Natural killer cell (primary cell): ENCODE results near the gene CRTC1. TPM values are rescaled to one million over a fixed set of nuclear protein-coding genes. Genes with fewer than 3 reads are reported as not detected.

Experiments used
- ATAC-seq, 3 donors: fragments of 150-1000 bp in 2 of 3; fragments of 200-7000 bp in 1 of 3; cut with Tn5 transposase; 1 replicate in 1 of 3; 2 replicates in 2 of 3; pipeline ENCODE4 v1.10.0; 2021; ENCODE audit warnings: mild to moderate bottlenecking in 2 of 3, moderate library complexity in 2 of 3
- DNase-seq, 2 donors: peaks; one replicate each; pipeline versions ENCODE4 v3.0.0 to v3.0.0-alpha.2; 2013 to 2021; ENCODE audit warnings: mixed read lengths in 1 of 2
- H3K27ac ChIP-seq: one replicate; pipeline ENCODE4 v1.5.1; 2013; ENCODE audit warnings: mild to moderate bottlenecking, low read length
- H3K27me3 ChIP-seq: one replicate; pipeline ENCODE4 v1.6.1; 2013; ENCODE audit warnings: low read length; ENCODE audit not compliant: control insufficient read depth, insufficient read depth
- H3K36me3 ChIP-seq: one replicate; pipeline ENCODE4 v1.6.1; 2013; ENCODE audit warnings: low read length; ENCODE audit not compliant: control insufficient read depth, insufficient read depth
- H3K4me1 ChIP-seq: one replicate; pipeline ENCODE4 v1.6.1; 2013; ENCODE audit warnings: low read length; ENCODE audit not compliant: control insufficient read depth, insufficient read depth
- H3K4me3 ChIP-seq: one replicate; pipeline ENCODE4 v1.5.1; 2013; ENCODE audit warnings: low read length
- H3K9me3 ChIP-seq: one replicate; pipeline ENCODE4 v1.6.1; 2013; ENCODE audit warnings: low read length; ENCODE audit not compliant: control insufficient read depth, insufficient read depth
- H3K27ac Mint-ChIP-seq, 2 donors: one replicate each; pipeline ENCODE4 v1.8.0; 2022; ENCODE audit warnings: mild to moderate bottlenecking in 2 of 2, mixed read lengths in 2 of 2, moderate library complexity in 1 of 2
- H3K27me3 Mint-ChIP-seq, 2 donors: one replicate each; pipeline ENCODE4 v1.8.0; 2022; ENCODE audit warnings: low read depth in 2 of 2, mixed read lengths in 2 of 2
- H3K36me3 Mint-ChIP-seq: one replicate; pipeline ENCODE4 v1.8.0; 2022; ENCODE audit warnings: mixed read lengths
- H3K4me1 Mint-ChIP-seq, 2 donors: one replicate each; pipeline ENCODE4 v1.8.0; 2022; ENCODE audit warnings: mixed read lengths in 2 of 2
- H3K4me3 Mint-ChIP-seq: one replicate; pipeline ENCODE4 v1.8.0; 2022; ENCODE audit warnings: mild to moderate bottlenecking, moderate library complexity, mixed read lengths
- H3K9me3 Mint-ChIP-seq, 2 donors: one replicate each; pipeline ENCODE4 v1.8.0; 2022; ENCODE audit warnings: mixed read lengths in 2 of 2
- WGBS: methylation state at CpG from one replicate; pipeline ENCODE4 v1.1.7; 2013; ENCODE audit warnings: missing lambda C conversion rate; ENCODE audit not compliant: insufficient coverage; 5-methylcytosine and 5-hydroxymethylcytosine counted together
- intact Hi-C: fragments of 100-400 bp; cut with micrococcal nuclease; formaldehyde crosslinking; loops from one replicate; pipeline ENCODE4 v1.14.2; 2022
- total RNA-seq, 4 donors: library from RNA; stranded (reverse); fragments of 120-200 nt in 1 of 4; gene quantifications; one replicate each; pipeline versions ENCODE4 v1.2.3 to v1.2.4, GENCODE V29; 2013 to 2022
- TF ChIP-seq, protein P1 (sequence below): fragments of 200-600 bp; IDR thresholded peaks from one replicate; pipeline ENCODE4 v1.8.0; 2022; ENCODE audit warnings: antibody characterized with exemption

CRTC1 gene
- total RNA-seq, 3 donors from 2014 or later (not counting 1 experiment from before 2014, with no cell fraction given): 14.1 to 17.0 (median 14.3) TPM

DNA sequence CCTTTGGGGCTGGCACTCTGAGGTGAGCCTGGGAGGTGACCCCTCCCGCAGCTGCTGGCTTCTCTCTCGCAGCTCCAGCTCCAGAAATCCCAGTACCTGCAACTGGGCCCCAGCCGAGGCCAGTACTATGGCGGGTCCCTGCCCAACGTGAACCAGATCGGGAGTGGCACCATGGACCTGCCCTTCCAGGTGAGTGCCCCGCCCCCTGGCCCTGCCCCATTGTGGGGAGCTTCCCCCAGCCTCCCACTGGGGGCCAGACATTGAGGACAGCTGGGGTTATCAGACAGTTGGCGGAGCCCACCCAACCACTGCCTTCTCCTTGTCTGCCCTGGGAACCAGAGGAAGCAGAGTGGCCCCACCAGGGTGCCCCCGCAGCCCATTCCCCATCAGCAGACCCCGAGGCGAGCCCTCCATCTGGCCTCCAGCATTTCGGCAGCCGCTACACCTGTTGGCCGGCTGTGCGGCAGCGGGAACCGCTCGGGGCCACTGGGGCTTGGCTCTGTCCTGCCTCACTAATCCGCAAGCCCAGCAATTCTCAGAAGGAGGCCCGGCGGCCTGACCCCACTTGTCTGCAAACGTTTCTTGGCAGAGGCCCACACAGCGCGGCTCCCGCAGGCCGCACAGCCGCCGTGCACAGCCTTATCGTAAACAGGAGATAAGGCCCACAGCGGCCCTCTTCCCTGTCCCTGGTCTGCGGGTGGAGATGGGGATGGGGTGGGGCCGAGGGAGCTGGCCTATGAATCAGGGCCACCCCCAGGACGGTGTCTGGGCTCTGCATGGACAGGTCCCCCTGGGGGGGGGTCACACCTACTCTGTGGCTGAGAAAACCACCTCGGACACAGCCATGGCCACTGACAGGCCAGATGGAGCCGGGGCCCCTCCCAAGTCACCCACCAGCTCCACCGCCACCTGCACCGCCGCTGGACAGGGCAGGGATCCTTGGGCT lies 59.6 kb downstream of the CRTC1 start:
- TF ChIP-seq, protein P1, sequence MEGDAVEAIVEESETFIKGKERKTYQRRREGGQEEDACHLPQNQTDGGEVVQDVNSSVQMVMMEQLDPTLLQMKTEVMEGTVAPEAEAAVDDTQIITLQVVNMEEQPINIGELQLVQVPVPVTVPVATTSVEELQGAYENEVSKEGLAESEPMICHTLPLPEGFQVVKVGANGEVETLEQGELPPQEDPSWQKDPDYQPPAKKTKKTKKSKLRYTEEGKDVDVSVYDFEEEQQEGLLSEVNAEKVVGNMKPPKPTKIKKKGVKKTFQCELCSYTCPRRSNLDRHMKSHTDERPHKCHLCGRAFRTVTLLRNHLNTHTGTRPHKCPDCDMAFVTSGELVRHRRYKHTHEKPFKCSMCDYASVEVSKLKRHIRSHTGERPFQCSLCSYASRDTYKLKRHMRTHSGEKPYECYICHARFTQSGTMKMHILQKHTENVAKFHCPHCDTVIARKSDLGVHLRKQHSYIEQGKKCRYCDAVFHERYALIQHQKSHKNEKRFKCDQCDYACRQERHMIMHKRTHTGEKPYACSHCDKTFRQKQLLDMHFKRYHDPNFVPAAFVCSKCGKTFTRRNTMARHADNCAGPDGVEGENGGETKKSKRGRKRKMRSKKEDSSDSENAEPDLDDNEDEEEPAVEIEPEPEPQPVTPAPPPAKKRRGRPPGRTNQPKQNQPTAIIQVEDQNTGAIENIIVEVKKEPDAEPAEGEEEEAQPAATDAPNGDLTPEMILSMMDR: no peak
- no peaks in the 10 kb centered on the region for H3K9me3 Mint-ChIP-seq
- Histone ChIP-seq H3K9me3 (no peaks in the 10 kb centered on the region), H3K36me3 (no peaks in the 10 kb centered on the region), H3K27ac (no peak overlapping the region), H3K4me1 (no peaks in the 10 kb centered on the region), H3K4me3 (no peak overlapping the region), H3K27me3 (no peaks in the 10 kb centered on the region)
- 93% methylated on average over 38 of the region's 38 CpGs for WGBS
- ATAC-seq: no peak
- intact Hi-C loops: no loop called here
- DNase-seq: no peak
- no peaks in the 10 kb centered on the region for H3K36me3 Mint-ChIP-seq
- no peak overlapping the region for H3K27ac Mint-ChIP-seq
- no peaks in the 10 kb centered on the region for H3K27me3 Mint-ChIP-seq
- H3K4me1 Mint-ChIP-seq: no peaks in the 10 kb centered on the region
- H3K4me3 Mint-ChIP-seq: no peak overlapping the region

DNA sequence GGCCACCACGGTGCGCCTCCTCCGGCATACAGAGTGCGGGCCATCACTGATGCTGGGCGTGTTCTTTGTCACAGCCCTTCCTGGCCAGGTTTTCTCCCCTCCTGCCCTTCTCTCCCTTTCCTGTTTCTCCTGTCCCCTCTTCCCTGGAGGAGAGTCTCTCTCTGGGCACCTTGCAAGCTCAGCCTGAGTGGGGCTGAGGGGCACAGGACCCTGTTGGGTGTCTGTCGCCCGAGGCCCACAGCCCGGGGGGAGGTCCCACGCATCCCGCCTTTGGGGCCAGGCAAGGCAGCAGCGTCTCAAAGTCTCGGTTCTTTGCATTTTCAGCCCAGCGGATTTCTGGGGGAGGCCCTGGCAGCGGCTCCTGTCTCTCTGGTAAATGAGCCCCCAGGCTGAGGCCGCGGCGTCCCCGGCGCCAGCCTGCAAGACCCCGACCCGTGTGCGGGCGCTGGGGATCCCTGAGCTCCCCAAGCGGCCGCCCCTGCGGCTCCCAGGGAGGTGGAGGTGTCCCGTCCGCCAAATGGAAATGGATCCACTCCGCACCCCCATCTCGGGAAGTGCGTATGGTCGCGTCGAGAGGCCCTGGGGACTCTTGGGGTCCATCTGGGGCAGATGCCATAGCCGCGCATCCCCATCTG lies 60.4 kb downstream of the CRTC1 start:
- Histone ChIP-seq H3K27me3 (no peaks in the 10 kb centered on the region), H3K36me3 (no peaks in the 10 kb centered on the region), H3K9me3 (no peaks in the 10 kb centered on the region), H3K27ac (no peak overlapping the region), H3K4me3 (no peak overlapping the region), H3K4me1 (no peaks in the 10 kb centered on the region)
- TF ChIP-seq, protein P1: no peak
- intact Hi-C loops: no loop called here
- no peak overlapping the region for H3K27ac Mint-ChIP-seq
- DNase-seq: no peak
- no peak for ATAC-seq
- WGBS: 96% methylated on average over 36 of the region's 36 CpGs
- H3K4me3 Mint-ChIP-seq: no peak overlapping the region
- no peaks in the 10 kb centered on the region for H3K9me3 Mint-ChIP-seq
- H3K4me1 Mint-ChIP-seq: no peaks in the 10 kb centered on the region
- no peaks in the 10 kb centered on the region for H3K36me3 Mint-ChIP-seq
- H3K27me3 Mint-ChIP-seq: no peaks in the 10 kb centered on the region

DNA sequence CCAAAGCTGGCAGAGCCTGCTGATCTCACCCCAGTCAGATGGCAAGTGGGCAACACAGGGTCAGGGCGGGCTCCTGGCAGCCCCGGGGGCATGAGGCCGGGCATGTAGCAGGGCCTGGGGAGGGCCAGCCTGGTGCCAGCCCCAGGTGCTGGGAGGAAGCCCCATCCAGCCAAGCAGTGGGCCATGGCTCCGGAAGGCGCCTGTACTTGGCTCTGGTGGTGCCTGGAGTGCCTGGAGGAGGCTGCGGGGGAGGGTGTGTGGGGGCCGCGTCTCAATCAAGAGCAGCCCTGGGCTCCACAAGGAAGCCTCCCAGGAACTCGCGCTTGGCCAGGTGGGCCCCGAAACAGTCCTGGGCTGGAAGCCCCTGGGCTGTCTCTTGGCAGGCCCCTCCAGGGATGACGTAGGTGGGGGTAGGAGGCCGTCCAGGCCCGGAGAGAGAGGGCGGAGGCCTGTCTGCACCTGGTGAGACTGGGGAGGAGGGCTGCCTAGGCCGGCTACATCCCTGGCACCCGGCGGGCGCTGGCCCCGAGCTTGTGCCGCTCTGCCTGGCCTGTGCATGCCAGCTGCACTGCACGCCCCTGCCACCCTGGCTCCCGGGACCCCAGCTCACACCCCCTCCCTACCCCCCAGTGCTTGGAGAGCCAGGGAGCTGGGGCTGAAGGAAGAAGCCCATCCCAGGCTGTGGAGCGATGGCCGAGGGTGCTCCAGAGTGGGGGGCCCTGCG lies 61.7 kb downstream of the CRTC1 start:
- WGBS: 96% methylated on average over 25 of the region's 26 CpGs
- Mint-ChIP-seq H3K4me3 (no peak overlapping the region), H3K36me3 (no peaks in the 10 kb centered on the region), H3K27ac (no peak overlapping the region), H3K27me3 (no peaks in the 10 kb centered on the region), H3K9me3 (no peaks in the 10 kb centered on the region), H3K4me1 (no peaks in the 10 kb centered on the region)
- TF ChIP-seq, protein P1: no peak
- ATAC-seq (no peak), DNase-seq (no peak)
- H3K4me3 ChIP-seq: no peak overlapping the region
- no peak overlapping the region for H3K27ac ChIP-seq
- intact Hi-C loops: no loop called here
- peaks cover 4% of the 10 kb centered on the region for H3K36me3 ChIP-seq
- no peaks in the 10 kb centered on the region for H3K9me3 ChIP-seq
- no peaks in the 10 kb centered on the region for H3K4me1 ChIP-seq
- no peaks in the 10 kb centered on the region for H3K27me3 ChIP-seq
